Loucy (cell line): ENCODE results near the gene TEX12.

Experiments
- CTCF ChIP-seq: fragments of 200-600 bp; sonication (generic); conservative IDR thresholded peaks from 2 replicates; pipeline ENCODE4 v1.5.1; 2014; ENCODE audit warnings: mild to moderate bottlenecking, antibody characterized with exemption, low read length
- EZH2phosphoT487 ChIP-seq: fragments of 200-600 bp; IDR thresholded peaks from 2 replicates; pipeline ENCODE4 v1.6.1; 2018; ENCODE audit warnings: antibody characterized with exemption, mild to moderate bottlenecking, moderate library complexity, borderline replicate concordance

DNA sequence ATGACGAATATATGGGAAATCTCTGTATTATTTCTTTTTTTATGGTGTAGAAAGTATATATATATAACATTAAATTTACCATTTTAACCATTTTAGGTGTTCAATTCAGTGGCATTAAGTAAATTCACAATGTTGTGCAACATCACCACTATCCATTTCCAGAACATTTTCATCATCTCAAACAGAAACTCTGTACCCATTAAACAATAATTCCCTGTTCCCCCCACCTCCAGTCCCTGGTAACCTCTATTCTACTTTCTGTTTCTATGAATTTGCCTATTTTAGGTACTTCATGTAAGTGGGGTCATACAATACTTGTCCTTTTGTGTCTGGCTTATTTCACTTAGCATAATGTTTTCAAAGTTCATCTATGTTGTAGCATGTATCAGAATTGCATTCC is 43.7 kb downstream of the TEX12 start:
- no peak for TF ChIP-seq CTCF
- TF ChIP-seq EZH2phosphoT487: no peak
